HG02973 (cell line): Measurements from ENCODE around the gene MMP24.
"Not testable (repeated sequence)": the region's sequence is repeated elsewhere in the genome, so short reads cannot be mapped to it uniquely, and the experiment has no call there.

Source experiments
- ATAC-seq: cut with Tn5 transposase; IDR thresholded peaks from one replicate; pipeline ENCODE4 v1.9.1; 2021; ENCODE audit warnings: moderate library complexity; ENCODE audit not compliant: unreplicated experiment

MMP24 gene

DNA sequence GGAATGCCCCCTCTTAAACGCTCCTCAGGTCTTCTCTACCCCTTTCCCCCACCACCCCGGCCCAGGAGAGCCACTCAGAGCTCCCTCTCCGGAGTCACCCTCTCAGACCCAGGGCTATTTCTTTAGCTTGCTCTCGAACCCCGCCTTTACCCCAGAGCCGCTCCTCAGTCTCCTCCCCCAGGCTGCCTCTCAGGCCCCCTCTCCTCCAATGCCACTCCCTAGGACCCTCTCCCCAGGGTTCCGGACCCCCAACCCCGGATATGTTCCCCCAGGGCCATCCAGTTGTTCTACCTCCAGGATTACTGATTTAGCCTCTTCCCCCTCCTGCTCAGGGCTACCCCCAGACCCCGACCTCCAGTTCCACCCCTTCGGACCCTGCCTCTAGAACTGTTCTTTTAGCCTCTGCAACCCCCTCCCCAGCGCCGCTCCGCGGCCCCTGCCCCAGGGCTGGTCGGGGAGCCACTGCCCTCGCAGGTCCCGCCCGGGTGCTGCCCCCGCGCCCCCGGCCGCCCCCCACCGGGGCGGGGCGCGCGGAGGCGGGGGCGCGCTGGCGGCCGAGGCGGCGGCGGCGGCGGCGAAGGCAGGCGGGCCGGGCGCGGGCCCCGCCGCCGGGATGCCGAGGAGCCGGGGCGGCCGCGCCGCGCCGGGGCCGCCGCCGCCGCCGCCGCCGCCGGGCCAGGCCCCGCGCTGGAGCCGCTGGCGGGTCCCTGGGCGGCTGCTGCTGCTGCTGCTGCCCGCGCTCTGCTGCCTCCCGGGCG lies at the start of gene MMP24:
Gene MMP24, plus strand, starts transcription at position 565 of the 758 bp plus-strand sequence. Its CDS starts 49 bp downstream, at position 614.
- no peak for ATAC-seq

DNA sequence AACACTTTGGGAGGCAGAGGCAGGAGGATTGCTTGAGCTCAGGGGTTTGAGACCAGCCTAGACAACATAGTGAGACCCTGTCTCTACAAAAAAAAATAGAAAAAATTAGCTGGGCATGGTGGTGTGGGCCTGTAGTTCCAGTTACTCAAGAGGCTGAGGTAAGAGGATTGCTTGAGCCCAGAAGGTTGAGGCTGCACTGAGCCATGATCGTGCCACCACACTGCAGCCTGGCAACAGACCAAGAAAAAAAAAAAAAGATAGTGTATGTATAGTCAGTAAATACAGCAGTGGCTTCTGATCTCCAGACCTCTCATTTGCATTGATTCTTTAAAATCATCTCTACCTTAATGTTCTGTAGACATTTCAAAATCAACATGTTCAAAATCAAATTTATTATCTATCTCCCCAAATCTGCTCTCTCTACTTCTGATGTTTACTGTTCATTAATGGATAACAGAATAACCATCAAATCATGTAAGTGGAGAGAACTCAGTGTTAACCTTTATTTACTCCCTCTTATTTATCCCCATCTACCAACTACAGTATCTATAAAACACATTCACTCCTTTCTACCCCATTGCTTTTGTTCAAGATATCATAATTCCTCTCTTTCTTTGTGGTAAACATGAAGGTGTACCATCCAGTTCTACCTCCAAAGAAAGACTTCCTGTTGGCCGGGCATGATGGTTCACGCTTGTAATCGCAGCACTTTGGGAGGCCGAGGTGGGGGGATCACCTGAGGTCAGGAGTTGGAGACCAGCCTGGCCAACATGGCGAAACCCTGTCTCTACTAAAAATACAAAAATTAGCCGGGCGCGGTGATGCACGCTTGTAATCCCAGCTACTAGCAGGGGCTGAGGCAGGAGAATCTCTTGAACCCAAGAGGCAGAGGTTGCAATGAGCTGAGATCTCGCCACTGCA lies 46.9 kb upstream of the MMP24 start:
- ATAC-seq = no peak

DNA sequence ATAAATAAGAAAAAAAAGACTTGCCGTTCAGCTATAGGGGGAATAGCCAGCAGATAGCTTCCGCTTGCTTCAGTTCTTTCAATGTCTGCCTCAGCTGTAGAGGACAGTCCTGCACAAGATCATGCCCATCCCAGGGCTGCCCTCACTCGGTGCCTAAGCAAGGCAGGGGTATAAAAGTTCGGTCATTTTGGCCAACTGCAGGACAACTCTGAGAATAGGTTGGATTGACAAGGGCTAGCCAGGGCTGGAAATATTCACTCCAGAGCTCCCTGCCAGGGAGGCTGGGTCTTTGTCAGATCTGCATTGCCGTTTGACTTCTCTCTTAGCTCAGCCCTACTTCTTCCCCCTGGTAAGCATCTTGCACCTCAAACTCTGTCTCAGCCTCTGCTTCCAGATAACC lies 46.2 kb upstream of the MMP24 start:
- no peak for ATAC-seq

DNA sequence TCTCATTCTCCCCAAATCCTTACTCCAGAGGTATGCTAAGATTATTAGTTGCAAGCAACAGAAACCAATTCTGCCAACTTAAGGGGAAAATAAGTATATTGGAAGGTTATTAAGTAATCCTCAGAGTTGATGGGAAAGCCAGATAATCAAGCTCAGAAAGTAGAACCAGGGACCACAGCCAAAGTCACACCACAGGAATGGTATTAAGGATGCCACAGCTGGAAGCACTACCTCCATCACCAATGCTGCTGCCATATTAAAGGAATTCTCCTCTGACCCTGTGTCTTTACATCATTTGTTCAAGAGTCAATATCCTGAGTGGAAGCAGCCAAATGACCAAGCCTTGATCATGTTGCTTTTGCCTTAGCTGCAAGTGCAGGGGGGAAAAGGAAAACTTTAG lies 44.8 kb upstream of the MMP24 start:
- no peak for ATAC-seq

DNA sequence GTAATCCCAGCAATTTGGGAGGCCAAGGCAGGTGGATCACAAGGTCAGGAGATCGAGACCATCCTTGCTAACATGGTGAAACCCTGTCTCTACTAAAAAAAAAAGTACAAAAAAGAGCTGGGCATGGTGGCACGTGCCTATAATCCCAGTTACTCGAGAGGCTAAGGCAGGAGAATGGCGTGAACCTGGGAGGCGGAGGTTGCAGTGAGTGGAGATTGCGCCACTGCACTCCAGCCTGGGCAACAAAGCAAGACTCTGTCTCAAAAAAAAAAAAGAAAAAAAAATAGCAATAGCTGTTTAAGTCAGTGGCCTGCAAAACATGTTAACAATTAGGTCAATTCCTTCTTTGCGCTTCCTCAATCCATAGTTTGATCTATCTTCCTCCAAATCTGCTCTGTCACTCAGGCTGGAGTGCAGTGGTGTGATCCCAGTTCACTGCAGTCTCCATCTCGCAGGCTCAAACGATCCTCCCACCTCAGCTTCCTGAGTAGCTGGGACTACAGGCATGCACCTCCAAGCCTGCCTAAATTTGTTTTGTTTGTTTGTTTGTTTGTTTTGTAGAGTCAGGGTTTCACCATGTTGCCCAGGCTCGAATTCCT lies 39.7 kb upstream of the MMP24 start:
- not testable (repeated sequence) for ATAC-seq

DNA sequence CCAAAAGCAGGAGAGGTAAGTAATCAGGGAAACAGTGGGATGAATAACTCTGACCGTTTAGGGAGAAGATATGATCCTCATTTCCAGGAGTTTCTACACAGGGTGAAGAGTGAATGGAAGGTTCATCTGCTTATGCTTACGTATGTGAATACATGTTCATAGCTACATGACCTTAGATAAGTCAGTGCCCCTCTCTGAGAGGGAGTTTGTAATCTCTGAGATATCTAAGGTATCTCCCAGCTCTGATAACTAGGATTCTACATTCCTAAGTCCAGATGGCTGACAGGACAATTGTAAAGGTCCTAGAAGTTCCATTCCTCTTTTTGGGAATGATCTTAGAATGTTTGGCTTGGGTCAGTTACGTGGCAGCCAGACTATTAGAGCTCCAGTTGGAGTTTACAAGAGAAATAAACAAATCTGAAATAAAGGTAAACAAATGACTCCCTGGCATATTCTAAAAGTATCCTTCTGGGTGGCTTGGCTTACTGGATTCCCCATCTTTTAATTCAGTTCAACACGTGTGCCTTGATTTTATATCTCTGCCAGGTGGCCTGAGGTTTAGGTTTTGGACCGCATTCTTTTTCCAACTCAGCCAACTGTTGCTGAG lies 38.8 kb upstream of the MMP24 start:
- ATAC-seq = no peak

DNA sequence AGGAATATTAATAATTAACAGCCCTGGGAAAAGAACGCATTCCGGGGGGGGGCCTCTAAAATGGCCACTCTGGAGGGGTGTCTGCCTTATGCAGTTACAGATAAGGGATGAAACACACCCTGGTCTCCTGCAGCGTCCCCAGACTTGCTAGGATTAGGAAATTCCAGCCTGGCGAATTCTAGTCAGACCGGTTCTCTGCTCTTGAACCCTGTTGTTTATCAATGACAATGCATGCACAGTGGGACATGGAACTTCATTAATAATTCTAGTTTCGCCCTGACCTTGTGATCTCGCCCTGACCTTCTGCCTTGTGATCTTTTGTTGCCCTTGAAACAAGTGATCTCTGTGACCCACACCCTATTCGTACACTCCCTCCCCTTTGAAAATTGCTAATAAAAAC lies 37.3 kb upstream of the MMP24 start:
- not testable (repeated sequence) for ATAC-seq

DNA sequence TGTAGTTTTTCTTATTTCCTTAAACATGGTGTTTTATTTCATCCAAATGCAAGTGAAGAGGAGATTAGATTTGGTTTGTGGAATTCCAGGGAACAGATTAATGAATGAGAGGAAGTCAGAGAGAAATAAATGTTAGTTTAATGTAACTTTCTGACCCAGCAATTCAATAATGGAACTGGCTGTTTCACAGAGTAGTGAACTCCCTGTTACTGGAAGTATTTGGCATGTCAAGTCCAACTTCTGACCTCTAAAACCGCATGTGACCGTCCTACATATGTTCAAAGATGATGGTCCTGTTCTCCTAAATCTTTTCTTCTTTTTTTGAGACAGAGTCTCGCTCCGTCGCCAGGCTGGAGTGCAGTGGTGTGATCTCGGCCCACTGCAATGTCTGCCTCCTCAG lies 35.9 kb upstream of the MMP24 start:
- no peak for ATAC-seq

DNA sequence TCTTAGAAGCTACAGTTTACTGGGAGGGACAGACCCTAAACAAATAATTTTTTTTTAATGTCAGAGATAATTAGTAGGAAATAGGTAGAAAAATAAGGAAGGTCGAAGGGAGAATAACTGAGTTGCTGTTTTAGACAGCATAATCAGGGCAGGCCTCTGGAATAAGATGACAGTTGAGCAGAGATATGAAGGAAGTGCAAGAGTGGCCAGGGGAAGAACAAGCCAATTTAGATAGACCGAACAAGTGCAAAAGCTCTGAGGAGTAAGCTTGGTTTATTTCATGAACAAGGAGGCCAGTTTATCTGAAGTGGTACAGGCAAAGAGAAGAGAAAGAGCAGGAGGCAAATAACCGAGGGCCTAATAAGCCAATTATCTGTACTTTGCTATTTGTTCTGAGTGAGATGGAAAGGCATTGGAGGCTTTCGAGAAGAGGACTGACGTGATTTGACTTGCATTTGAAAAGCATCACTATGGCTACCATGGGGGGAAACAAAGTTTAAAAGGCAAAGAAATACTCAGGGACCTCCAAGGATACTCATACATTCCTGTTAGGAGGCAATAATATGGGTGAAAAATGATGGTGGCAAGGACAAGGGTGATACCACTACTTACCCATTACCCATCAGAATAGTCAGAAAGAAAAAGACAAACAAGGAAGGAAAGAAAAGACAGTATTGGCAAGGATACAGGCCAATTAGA lies 34.9 kb upstream of the MMP24 start:
- ATAC-seq = no peak

DNA sequence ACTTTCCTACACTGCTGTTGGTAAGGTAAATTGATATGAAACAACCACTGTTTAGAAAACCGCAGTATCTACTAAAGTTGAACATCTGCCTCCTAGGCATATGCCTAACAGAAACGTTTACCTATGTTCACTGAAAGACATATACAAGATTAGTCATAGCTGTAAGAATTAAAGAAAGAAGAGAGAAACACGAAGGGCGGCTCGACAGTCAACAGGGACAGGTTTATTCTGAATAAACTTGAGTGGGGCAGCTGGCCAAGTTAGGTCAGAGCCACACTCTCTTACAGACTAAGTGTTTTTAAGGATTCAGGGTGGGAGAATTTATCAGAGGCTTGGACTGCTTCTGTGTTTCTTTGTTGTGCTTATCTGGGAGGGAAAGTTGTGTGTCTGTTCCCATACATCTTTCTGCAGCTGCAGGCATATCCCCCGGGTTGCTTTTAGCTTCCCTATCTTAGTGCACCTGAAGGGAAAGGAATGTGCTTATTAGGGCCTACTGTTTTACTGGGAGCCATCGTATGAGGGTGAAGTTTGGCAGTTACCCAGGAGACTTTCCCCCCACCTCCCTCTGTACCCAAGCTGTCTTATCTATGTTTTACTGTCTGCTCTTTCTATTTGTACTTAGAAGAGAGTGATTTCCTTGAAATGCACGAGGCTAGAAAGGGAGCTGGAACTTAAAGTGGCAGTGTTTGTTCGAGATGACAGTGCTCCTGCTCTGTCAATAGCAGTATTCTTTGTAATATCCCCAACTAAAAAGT lies 34.2 kb upstream of the MMP24 start:
- no peak for ATAC-seq

DNA sequence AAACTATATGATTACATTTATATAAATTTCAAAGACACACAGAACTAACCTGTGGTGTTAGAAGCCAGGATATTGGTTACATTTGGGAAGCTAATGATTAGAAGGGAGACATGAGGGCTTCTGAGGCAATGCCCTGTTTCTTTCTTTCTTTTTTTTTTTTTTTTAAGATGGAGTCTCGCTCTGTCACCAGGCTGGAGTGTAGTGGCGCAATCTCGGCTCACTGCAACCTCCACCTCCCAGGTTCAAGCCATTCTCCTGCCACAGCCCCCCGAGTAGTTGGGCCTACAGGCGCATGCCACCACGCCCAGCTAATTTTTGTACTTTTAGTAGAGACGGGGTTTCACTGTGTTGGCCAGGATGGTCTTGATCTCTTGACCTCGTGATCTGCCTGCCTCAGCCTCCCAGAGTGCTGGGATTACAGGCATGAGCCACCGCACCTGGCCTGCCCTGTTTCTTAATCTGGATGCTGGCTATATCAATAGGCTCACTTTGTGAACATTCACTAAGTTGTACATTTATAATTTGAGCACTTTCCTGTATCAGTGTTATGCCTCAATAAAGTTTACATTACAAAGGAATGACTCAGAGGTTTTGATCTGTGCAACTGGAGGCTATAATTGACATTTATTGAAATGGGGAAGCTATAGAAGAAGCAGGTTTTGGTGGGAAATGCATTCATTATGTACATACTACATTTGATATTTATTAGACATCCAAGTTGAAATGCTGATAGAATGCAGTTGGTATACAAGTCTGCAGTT lies 33.3 kb upstream of the MMP24 start:
- ATAC-seq = not testable (repeated sequence)

DNA sequence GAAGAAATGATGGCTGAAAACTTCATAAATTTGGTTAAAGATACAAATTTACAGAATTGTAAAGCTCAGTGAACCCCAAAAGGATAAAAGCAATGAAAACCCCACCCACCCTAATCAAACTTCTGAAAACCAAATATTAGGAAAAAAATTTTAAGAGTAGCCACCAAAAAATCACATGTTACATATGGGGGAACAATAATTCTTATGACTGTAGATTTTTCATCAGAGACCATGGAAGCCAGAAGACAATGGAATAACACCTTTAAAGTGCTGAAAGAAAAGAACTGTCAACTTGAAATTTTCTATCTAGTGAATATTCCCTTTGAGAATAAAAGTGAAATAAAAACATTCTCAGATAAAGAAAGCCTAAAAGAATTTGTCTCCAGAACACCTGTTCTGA lies 30.2 kb upstream of the MMP24 start:
- no peak for ATAC-seq

DNA sequence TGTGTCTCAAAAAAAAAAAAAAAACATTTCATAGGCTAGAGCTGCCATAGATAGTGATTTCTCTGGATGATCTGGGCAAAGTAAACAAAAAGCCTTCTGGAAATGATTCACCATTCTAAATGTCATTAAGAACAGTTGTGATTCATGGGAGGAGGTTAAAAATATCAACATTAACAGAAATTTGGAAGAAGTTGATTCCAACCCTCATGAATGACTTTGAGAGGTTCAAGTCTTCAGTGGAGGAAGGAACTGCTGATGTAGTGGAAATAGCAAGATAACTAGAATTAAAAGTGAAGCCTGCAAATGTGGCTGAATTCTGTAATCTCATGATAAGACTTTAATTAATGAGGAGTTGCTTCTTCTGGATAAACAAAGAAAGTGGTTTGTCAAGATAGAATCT lies 26.8 kb upstream of the MMP24 start:
- no peak for ATAC-seq

DNA sequence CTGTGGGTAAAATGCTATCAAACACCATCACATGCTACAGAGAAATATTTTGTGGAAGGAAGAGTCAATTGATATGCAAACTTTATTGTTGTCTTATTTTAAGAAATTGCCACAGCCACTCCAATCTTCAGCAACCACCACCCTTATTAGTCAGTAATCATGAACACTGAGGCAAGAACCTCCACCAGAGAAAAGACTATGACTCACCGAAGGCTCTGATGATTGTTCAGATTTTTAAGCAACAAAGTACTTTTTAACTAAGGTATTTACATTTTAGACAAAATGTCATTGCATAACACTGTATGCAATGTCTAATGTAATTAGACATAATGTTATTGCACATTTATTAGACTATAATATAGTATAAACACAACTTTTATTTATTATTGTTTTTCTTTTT lies 26.2 kb upstream of the MMP24 start:
- no peak for ATAC-seq

DNA sequence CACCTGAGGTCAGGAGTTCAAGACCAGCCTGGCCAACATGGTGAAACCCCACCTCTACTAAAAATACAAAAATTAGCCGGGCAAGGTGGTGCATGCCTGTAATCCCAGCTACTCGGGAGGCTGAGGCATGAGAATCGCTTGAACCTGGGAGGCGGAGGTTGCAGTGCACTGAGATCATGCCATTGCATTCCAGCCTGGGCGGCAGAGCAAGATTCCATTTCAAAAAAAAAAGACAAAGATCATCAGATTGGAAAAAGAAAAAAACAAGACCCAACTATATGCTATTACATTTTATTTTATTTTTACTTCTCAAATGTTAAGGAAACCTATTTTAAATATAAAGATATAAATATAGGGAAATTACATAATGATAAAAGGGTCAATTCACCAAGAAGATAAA lies 25.0 kb upstream of the MMP24 start:
- ATAC-seq = not testable (repeated sequence)

DNA sequence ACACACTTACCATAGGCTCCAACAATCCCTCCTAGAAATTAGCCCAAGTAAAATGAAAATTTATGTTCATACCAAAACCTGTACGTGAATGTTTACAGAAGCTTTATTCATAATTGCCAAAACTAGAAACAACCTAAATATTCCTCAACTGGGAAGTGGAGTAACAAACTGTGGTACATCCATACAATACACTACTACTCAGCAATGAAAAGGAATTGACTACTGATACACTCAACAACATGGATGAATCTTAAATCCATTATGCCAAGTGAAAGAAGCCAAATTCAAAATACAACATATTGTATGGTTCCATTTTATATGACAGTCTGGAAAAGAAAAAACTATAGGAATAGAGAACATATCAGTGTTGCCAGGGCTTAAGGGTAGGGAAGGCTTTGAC lies 19.7 kb upstream of the MMP24 start:
- no peak for ATAC-seq

DNA sequence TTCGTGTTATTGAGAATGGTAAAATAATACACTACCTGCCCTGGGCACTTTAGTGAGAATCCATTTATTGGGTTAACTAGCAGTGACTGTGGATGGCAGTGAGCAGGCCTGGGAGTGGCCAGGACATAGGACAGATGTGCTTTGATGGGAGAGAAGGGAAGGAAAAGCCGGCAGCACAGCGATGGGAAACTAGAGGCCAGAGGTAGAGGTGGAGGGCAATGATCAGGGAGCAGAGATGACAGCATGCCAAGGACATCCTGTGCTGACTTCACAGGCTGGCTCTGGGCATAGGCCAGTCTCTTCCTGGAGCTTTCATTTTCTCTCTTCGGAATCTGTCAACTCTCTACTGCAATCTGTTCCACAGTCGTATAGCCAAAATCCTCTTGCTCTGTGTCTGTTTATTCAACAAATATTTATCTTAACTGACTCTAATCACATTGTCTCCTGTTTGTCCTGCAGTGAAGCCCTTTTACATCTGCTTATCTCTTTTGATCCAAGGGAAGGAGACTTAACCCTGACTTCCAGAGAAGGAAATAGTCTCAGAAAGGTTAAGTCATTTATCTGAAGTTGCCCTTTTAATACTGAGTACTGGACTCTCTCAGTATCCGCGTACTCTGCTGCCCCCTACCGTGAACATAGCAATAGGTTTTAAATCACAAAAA lies 18.4 kb upstream of the MMP24 start:
- ATAC-seq = no peak

DNA sequence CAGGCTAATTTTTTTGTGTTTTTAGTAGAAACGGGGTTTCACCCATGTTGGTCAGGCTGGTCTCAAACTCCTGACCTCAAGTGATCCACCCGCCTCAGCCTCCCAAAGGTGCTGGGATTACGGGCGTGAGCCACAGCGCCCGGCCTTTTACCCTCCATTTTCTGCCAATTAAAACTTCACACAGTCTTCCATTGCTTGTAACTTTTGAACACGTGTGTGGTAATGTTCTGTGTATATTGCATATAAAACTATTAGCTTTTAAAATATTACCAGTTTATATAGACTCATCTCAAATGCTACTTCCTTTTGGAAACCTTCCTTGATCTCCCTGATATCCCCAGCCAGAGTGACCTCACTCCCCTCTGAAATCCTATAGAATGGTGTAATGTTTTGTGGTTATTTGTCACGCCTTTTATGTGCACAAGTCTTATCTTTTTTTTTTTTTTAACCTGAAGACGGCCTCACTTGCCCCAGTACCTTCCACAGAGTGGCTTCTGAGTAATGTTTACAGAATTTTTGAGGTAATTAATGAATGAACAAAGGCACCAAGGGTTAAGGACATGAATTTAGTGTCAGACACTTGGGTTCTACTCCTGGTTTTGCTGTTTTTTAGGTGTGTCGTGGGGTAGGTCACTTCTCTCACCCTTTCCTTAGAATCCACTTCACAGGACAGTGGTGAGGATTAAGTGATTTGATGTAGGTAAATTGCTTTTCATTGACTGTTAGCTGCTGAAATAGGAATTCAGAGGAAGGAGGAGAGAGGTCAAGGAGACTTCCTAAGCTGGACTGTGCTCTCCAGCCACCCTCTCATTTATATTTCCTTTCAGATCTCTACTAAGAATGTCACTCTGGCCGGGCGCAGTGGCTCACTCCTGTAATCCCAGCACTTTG lies 11.2 kb upstream of the MMP24 start:
- no peak for ATAC-seq
